ENCODE measurements around the gene C10orf62.

DNA sequence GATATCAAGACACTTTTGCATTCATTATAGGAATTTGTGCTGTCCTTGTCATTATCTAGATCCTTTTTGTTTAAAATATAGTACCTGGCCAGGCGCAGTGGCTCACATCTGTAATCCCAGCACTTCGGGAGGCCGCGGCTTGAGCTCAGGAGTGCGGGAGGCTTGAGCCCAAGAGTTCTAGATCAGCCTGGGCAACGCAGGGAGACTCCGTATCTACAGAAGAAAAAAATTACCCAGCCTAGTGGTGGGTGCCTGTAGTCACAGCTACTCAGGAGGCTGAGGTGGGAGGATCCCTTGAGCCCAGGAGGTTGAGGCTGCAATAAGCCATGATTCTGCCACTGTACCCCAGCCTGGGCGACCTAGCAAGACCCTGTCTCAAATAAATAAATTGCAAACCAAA lies 44.4 kb downstream of the C10orf62 start:
- TF ChIP-seq POLR2A (IDR thresholded peaks at IDR 0.05), result no peak
- TF ChIP-seq, protein P1, sequence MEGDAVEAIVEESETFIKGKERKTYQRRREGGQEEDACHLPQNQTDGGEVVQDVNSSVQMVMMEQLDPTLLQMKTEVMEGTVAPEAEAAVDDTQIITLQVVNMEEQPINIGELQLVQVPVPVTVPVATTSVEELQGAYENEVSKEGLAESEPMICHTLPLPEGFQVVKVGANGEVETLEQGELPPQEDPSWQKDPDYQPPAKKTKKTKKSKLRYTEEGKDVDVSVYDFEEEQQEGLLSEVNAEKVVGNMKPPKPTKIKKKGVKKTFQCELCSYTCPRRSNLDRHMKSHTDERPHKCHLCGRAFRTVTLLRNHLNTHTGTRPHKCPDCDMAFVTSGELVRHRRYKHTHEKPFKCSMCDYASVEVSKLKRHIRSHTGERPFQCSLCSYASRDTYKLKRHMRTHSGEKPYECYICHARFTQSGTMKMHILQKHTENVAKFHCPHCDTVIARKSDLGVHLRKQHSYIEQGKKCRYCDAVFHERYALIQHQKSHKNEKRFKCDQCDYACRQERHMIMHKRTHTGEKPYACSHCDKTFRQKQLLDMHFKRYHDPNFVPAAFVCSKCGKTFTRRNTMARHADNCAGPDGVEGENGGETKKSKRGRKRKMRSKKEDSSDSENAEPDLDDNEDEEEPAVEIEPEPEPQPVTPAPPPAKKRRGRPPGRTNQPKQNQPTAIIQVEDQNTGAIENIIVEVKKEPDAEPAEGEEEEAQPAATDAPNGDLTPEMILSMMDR (IDR thresholded peaks at IDR 0.05 in 4 of 5, conservative IDR thresholded peaks at IDR 0.05 in 1 of 5), result peak in 2 of 5 experiments; percentile 18 to 21
